HEK293 (cell line): ENCODE data around the gene CROCC.
A peak's percentile ranks its signal among the peaks of the same experiment; 100 is the strongest.
"Not testable (repeated sequence)": the region's sequence is repeated elsewhere in the genome, so short reads cannot be mapped to it uniquely, and the experiment has no call there.

Experiments
- CTCF ChIA-PET: fragments of 350-600 bp; formaldehyde crosslinking; extraction: SDS; loops from one replicate; lab custom pipeline; 2021; ENCODE audit warnings: antibody characterized with exemption; lab: Yijun Ruan, JAX
- POLR2A ChIA-PET: fragments of 300-600 bp; formaldehyde crosslinking; extraction: SDS; loops from one replicate; lab custom pipeline; 2020; ENCODE audit warnings: antibody characterized with exemption, inconsistent platforms; lab: Yijun Ruan, JAX
- H3K27ac ChIP-seq: fragments of 200-500 bp; sonication (Bioruptor generic); 2 replicates; pipeline ENCODE4 v1.5.1; 2014; ENCODE audit warnings: low read depth, low read length, control low read depth, inconsistent platforms; ENCODE audit errors: extremely low read depth
- H3K36me3 ChIP-seq, 2 experiments: fragments of 200-500 bp in 1 of 2; sonication (Bioruptor generic) in 1 of 2; 1 replicate in 1 of 2; 2 replicates in 1 of 2; pipeline ENCODE4 v1.5.1; 2014 to 2017; ENCODE audit warnings: inconsistent platforms in 2 of 2, low read length in 2 of 2; ENCODE audit not compliant: control insufficient read depth in 2 of 2, insufficient read depth in 1 of 2
- H3K4me1 ChIP-seq: fragments of 200-500 bp; sonication (Bioruptor generic); 2 replicates; pipeline ENCODE4 v1.5.1; 2014; ENCODE audit warnings: mild to moderate bottlenecking, low read length, inconsistent platforms; ENCODE audit not compliant: control insufficient read depth, insufficient read depth
- H3K4me3 ChIP-seq: 2 replicates; pipeline ENCODE4 v1.5.1; 2011; ENCODE audit warnings: low read depth, mild to moderate bottlenecking, control low read depth, low read length, moderate library complexity
- H3K9me3 ChIP-seq: fragments of 200-500 bp; sonication (Bioruptor generic); 2 replicates; pipeline ENCODE4 v1.5.1; 2014; ENCODE audit warnings: low read depth, low read length, inconsistent platforms; ENCODE audit not compliant: control insufficient read depth, insufficient read depth
- KLF8 ChIP-seq: fragments of 450-650 bp; formaldehyde crosslinking; IDR thresholded peaks from 2 replicates; pipeline ENCODE4 v1.5.1; 2016; ENCODE audit warnings: missing biosample characterization, missing genetic modification characterization
- SCRT2 ChIP-seq: fragments of 450-650 bp; formaldehyde crosslinking; IDR thresholded peaks from 2 replicates; pipeline ENCODE4 v1.5.1; 2016; ENCODE audit warnings: missing biosample characterization, missing genetic modification characterization
- SP2 ChIP-seq: fragments of 450-650 bp; formaldehyde crosslinking; IDR thresholded peaks from 2 replicates; pipeline ENCODE4 v1.5.1; 2016; ENCODE audit warnings: missing biosample characterization, missing genetic modification characterization
- TRIM28 ChIP-seq: IDR thresholded peaks from 2 replicates; pipeline ENCODE4 v1.6.1; 2011; ENCODE audit warnings: low read length, control low read depth, borderline replicate concordance
- ZBTB8A ChIP-seq: fragments of 450-650 bp; formaldehyde crosslinking; IDR thresholded peaks from 2 replicates; pipeline ENCODE4 v1.5.1; 2016; ENCODE audit warnings: missing biosample characterization, missing genetic modification characterization
- ZFHX2 ChIP-seq: fragments of 450-650 bp; formaldehyde crosslinking; conservative IDR thresholded peaks from 2 replicates; pipeline ENCODE4 v1.5.1; 2016; ENCODE audit warnings: missing biosample characterization, missing genetic modification characterization
- ZNF114 ChIP-seq: fragments of 450-650 bp; formaldehyde crosslinking; IDR thresholded peaks from 2 replicates; pipeline ENCODE4 v1.5.0; 2017; ENCODE audit warnings: missing biosample characterization, missing genetic modification characterization
- ZNF202 ChIP-seq: fragments of 450-650 bp; formaldehyde crosslinking; IDR thresholded peaks from 2 replicates; pipeline ENCODE4 v1.5.1; 2016; ENCODE audit warnings: missing biosample characterization, missing genetic modification characterization, borderline replicate concordance
- ZNF274 ChIP-seq, 2 experiments: fragments of 200-500 bp in 1 of 2; fragments of 450-650 bp in 1 of 2; sonication (Bioruptor generic) in 1 of 2; formaldehyde crosslinking in 1 of 2; IDR thresholded peaks; 2 replicates each; pipeline versions ENCODE4 v1.5.1 to v1.6.1; 2014 to 2016; ENCODE audit warnings: borderline replicate concordance in 1 of 2, inconsistent platforms in 1 of 2, low read length in 1 of 2, missing biosample characterization in 1 of 2, missing genetic modification characterization in 1 of 2
- TF ChIP-seq, protein P1 (sequence below): fragments of 450-650 bp; formaldehyde crosslinking; IDR thresholded peaks from 2 replicates; pipeline ENCODE4 v1.5.1; 2016; ENCODE audit warnings: missing biosample characterization, missing genetic modification characterization
- TF ChIP-seq, protein P2 (sequence below): fragments of 450-650 bp; formaldehyde crosslinking; optimal IDR thresholded peaks from 2 replicates; pipeline ENCODE3; 2016; ENCODE audit warnings: missing biosample characterization, mild to moderate bottlenecking, missing genetic modification characterization

CROCC gene

GRCh38 chr1:16921391-16922185 is at the start of gene CROCC (continued):
- TF ChIP-seq ZNF202 (tag by site-specific recombination) (no peak), ZFHX2 (tag by site-specific recombination) (peak; percentile 83), TRIM28 (no peak), SCRT2 (tag by site-specific recombination) (peak; percentile 92), ZNF274 (IDR thresholded peaks at IDR 0.05; ENCODE audit: low read length) (no peak), ZNF274 (tag by site-specific recombination; IDR thresholded peaks at IDR 0.05; ENCODE audit: borderline replicate concordance) (no peak), KLF8 (tag by site-specific recombination) (no peak; the same call in 1 of the 2 replicates), ZNF114 (no peak)

DNA sequence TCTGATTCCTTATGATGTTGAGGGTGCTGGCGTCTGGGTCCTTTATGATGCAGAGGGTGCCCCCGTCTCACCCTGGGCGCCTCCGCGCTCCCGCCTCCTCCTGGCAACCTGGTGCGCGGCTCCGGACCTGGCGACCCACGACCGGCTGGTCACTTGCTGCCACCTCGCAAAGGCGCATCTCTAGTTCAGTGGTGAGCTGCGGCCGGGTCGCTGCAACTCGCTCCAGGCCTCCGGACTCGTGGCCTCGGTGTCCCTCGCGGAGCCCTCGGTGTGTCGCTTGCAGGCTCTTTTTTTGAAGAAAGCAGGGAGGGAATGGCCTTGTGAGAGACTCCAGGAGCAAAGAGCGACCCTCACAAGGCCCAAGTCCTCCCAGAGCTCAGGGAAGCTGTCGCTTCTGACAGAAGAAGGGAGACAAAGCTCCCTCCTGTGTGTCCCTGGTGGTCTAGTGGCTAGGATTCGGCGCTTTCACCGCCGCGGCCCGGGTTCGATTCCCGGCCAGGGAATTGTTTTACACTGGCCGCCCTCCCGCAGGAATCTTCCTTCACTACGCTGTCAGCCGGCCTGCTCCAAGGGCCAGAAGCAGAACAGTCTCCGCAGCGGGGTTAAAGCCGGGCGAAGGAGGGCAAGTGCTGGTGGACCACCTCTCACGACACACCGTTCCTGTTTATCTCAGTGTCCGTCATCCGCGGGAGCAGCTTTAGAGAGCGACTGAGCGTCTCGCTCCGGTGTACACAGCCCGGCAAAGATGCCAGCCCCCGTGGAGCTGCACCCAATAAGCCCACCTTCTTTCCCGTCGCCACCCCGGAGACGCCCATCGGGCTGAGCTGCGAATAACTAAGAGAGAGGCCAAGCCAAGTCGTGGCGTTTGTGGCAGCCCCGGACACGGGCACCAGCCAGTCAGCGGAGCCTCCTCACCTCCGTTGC is 49.3 kb upstream of the CROCC start:
- H3K9me3 ChIP-seq, POLR2A ChIA-PET, H3K4me1 ChIP-seq: not testable (repeated sequence)
- TF ChIP-seq, protein P1, sequence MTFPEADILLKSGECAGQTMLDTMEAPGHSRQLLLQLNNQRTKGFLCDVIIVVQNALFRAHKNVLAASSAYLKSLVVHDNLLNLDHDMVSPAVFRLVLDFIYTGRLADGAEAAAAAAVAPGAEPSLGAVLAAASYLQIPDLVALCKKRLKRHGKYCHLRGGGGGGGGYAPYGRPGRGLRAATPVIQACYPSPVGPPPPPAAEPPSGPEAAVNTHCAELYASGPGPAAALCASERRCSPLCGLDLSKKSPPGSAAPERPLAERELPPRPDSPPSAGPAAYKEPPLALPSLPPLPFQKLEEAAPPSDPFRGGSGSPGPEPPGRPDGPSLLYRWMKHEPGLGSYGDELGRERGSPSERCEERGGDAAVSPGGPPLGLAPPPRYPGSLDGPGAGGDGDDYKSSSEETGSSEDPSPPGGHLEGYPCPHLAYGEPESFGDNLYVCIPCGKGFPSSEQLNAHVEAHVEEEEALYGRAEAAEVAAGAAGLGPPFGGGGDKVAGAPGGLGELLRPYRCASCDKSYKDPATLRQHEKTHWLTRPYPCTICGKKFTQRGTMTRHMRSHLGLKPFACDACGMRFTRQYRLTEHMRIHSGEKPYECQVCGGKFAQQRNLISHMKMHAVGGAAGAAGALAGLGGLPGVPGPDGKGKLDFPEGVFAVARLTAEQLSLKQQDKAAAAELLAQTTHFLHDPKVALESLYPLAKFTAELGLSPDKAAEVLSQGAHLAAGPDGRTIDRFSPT (tag by site-specific recombination) = peak; percentile 69
- TF ChIP-seq, protein P2, sequence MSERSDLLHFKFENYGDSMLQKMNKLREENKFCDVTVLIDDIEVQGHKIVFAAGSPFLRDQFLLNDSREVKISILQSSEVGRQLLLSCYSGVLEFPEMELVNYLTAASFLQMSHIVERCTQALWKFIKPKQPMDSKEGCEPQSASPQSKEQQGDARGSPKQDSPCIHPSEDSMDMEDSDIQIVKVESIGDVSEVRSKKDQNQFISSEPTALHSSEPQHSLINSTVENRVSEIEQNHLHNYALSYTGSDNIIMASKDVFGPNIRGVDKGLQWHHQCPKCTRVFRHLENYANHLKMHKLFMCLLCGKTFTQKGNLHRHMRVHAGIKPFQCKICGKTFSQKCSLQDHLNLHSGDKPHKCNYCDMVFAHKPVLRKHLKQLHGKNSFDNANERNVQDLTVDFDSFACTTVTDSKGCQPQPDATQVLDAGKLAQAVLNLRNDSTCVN = peak; percentile 35
- peak; percentile 9; the same call in 1 of the 2 replicates for TF ChIP-seq SP2 (tag by site-specific recombination)
- TF ChIP-seq ZBTB8A (tag by site-specific recombination) = peak; percentile 77
- TF ChIP-seq, all 188 proteins: peak for 4; not testable (repeated sequence) for 184
- H3K27ac ChIP-seq, H3K36me3 ChIP-seq, CTCF ChIA-PET, H3K4me3 ChIP-seq: not testable (repeated sequence)

- H3K4me3 ChIP-seq, H3K9me3 ChIP-seq, H3K4me1 ChIP-seq: not testable (repeated sequence)
- CTCF ChIA-PET = interaction anchor here (0.7 kb wide), 1 partner anchor 642 kb away, joined by 4 read pairs; no protein-coding TSS in a partner anchor
- TF ChIP-seq SP2 (tag by site-specific recombination) = 0 out of 2 replicates have a peak, but pooled peaks have one; percentile 0
- TF ChIP-seq, all 188 proteins: peak for 1; not testable (repeated sequence) for 187
- POLR2A ChIA-PET = interaction anchor here (0.7 kb wide), 1 partner anchor 429 kb away, joined by 3 read pairs; no protein-coding TSS in a partner anchor
- not testable (repeated sequence) for H3K27ac ChIP-seq, H3K36me3 ChIP-seq
Measured at GRCh38 chr1:16873076-16873879, 48.5 kb upstream of the CROCC start.

DNA sequence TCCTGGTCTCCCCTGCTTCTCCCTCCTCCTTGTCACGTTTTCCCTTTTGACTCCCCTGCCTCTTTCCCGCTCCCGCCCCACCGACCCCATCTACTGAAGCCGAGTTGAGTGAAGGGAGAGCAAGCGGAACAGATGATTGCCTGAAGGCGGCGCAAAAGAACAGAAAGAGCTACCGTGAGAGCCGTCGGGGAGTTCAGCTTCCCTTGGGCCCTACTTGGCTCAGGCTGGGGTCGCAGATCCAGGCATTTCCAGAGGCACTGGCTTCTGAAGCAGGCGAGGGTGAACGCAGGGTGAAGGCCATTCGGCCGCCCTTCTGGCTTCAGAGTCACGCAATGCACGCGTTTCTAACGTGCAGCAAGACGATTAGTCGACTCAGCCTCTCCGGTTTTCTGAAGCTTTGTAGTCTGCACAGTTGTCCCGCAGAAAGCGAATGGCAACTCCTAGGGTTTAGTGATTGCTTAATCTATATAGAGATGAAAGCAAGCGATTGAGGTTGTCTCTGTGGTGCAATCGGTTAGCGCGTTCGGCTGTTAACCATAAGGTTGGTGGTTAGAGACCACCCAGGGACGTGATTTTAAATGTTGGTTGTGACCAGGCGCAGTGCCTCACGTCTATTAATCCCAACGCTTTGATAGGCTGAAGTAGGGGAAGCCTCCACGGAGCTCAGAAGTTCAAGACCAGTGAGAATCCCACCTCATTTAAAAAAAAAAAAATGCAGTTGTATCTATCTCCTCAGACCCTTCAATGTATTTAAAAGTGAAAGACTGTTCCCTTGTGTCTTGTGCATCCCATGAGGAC is 46.6 kb upstream of the CROCC start:
- H3K27ac ChIP-seq, H3K4me1 ChIP-seq, H3K9me3 ChIP-seq, H3K4me3 ChIP-seq, H3K36me3 ChIP-seq, POLR2A ChIA-PET: not testable (repeated sequence)
- CTCF ChIA-PET = interaction anchor here (0.7 kb wide), 2 partner anchors 249 to 444 kb away, joined by 4 to 5 read pairs; no protein-coding TSS in a partner anchor

DNA sequence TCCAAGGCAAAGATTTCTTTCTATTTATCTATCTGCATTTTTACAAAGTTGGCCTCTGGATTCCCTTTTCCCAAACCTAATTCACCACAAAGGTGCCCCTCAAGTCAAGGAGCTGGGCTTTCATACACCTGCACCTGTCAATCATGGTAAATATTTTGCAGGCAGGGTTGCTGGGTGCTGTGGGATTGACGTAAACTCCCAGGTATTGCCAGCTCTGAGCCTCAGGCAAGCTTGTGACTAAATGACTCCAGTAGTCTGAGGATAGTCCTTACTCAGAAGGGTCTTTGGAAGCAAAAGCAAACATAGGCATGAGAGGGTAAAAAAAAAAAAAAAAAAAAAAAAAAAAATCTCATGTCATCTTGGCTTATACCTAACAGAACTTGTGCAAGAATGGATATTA is 40.0 kb upstream of the CROCC start:
- H3K4me3 ChIP-seq, POLR2A ChIA-PET, H3K27ac ChIP-seq, H3K9me3 ChIP-seq, H3K36me3 ChIP-seq, H3K4me1 ChIP-seq, CTCF ChIA-PET: not testable (repeated sequence)
